Activated CD4-positive, alpha-beta T cell treated with anti-CD3 and anti-CD28 coated beads for 1 hour (primary cell): ENCODE data around the gene HNRNPCL4.
"Not testable (repeated sequence)": the region's sequence is repeated elsewhere in the genome, so short reads cannot be mapped to it uniquely, and the experiment has no call there.

Experiments
- DNase-seq: peaks from one replicate; pipeline ENCODE4 v3.0.0-alpha.2; 2020

Gene HNRNPCL4

GRCh38 chr1:13165531-13165930 lies at the start of gene HNRNPCL4:
TSS of gene HNRNPCL4 (minus strand) at chr1:13165631. CDS start at chr1:13165467, 164 bp downstream.
- not testable (repeated sequence) for DNase-seq

GRCh38 chr1:13208712-13209111 lies 43.3 kb upstream of the HNRNPCL4 start:
- not testable (repeated sequence) for DNase-seq

- DNase-seq = not testable (repeated sequence)
Observed at GRCh38 chr1:13201309-13201708, 35.9 kb upstream of the HNRNPCL4 start, which contains the start of gene PRAMEF13. TSS of gene PRAMEF13 (minus strand) at chr1:13201409. CDS start at chr1:13199589, 1,820 bp downstream.

- DNase-seq = not testable (repeated sequence)
Observed at GRCh38 chr1:13171548-13171947, 6.1 kb upstream of the HNRNPCL4 start, which contains the start of gene PRAMEF9. TSS of gene PRAMEF9 (plus strand) at chr1:13171848. CDS start at chr1:13175281, 3,433 bp downstream.

- DNase-seq = not testable (repeated sequence)
Observed at GRCh38 chr1:13155909-13156308, 9.5 kb downstream of the HNRNPCL4 start, which contains the start of gene PRAMEF26. TSS of gene PRAMEF26 (minus strand) at chr1:13156009. CDS start at chr1:13153095, 2,914 bp downstream.

GRCh38 chr1:13116754-13117153 lies 48.7 kb downstream of the HNRNPCL4 start, which contains the start of gene HNRNPCL2:
TSS of gene HNRNPCL2 (minus strand) at chr1:13116854. CDS start at chr1:13116400, 454 bp downstream.
- not testable (repeated sequence) for DNase-seq
